Mesendoderm (in vitro differentiated cells): ENCODE results near the gene PLA2G4B.

ENCODE experiments used
- DNase-seq: peaks from one replicate; pipeline ENCODE4 v3.0.0; 2013
- H2AK5ac ChIP-seq: 2 replicates; pipeline ENCODE4 v1.6.1; 2013; ENCODE audit warnings: low read length, inconsistent platforms
- H2BK120ac ChIP-seq: 2 replicates; pipeline ENCODE4 v1.6.1; 2013; ENCODE audit warnings: low read depth, mild to moderate bottlenecking, low read length, moderate library complexity, mixed read lengths
- H2BK15ac ChIP-seq: replicated peaks from 2 replicates; pipeline ENCODE4 v1.6.1; 2013; ENCODE audit warnings: low read depth, mild to moderate bottlenecking, moderate library complexity
- H2BK5ac ChIP-seq: 2 replicates; pipeline ENCODE4 v1.6.1; 2013; ENCODE audit warnings: low read length, inconsistent platforms
- H3K18ac ChIP-seq: 2 replicates; pipeline ENCODE4 v1.6.1; 2013; ENCODE audit warnings: mild to moderate bottlenecking, low read length, mixed read lengths
- H3K23ac ChIP-seq: one replicate; pipeline ENCODE4 v1.6.1; 2013; ENCODE audit warnings: low read length
- H3K27ac ChIP-seq: 2 replicates; pipeline ENCODE4 v1.5.1; 2013; ENCODE audit warnings: low read depth, mild to moderate bottlenecking, inconsistent platforms, low read length, moderate library complexity
- H3K27me3 ChIP-seq: 2 replicates; pipeline ENCODE4 v1.6.1; 2013; ENCODE audit warnings: low read length, control low read depth, mild to moderate bottlenecking, inconsistent platforms; ENCODE audit not compliant: insufficient read depth, poor library complexity
- H3K36me3 ChIP-seq: 2 replicates; pipeline ENCODE4 v1.6.1; 2013; ENCODE audit warnings: low read length, inconsistent platforms; ENCODE audit not compliant: control insufficient read depth, insufficient read depth
- H3K4ac ChIP-seq: one replicate; pipeline ENCODE4 v1.6.1; 2013; ENCODE audit warnings: low read depth, mild to moderate bottlenecking, low read length, moderate library complexity
- H3K4me1 ChIP-seq: 2 replicates; pipeline ENCODE4 v1.6.1; 2013; ENCODE audit warnings: low read depth, low read length, inconsistent platforms; ENCODE audit not compliant: control insufficient read depth
- H3K4me2 ChIP-seq: 2 replicates; pipeline ENCODE4 v1.6.1; 2013; ENCODE audit warnings: low read length
- H3K4me3 ChIP-seq: 2 replicates; pipeline ENCODE4 v1.5.1; 2013; ENCODE audit warnings: mild to moderate bottlenecking, low read length
- H3K56ac ChIP-seq: one replicate; pipeline ENCODE4 v1.6.1; 2013; ENCODE audit warnings: low read length
- H3K79me1 ChIP-seq: 2 replicates; pipeline ENCODE4 v1.6.1; 2013; ENCODE audit warnings: low read length, inconsistent platforms
- H3K79me2 ChIP-seq: 2 replicates; pipeline ENCODE4 v1.6.1; 2013; ENCODE audit warnings: mild to moderate bottlenecking, low read length; ENCODE audit not compliant: control insufficient read depth, insufficient read depth
- H3K9ac ChIP-seq: 2 replicates; pipeline ENCODE4 v1.6.1; 2013; ENCODE audit warnings: low read length, inconsistent platforms
- H4K5ac ChIP-seq: one replicate; pipeline ENCODE4 v1.6.1; 2013; ENCODE audit warnings: low read length
- H4K8ac ChIP-seq: one replicate; pipeline ENCODE4 v1.6.1; 2013; ENCODE audit warnings: low read depth, mild to moderate bottlenecking, control low read depth, low read length, moderate library complexity
- WGBS: extraction: QIAGEN DNeasy Blood & Tissue Kit; methylation state at CpG from one replicate; pipeline ENCODE4 v1.1.7; 2013; ENCODE audit warnings: low lambda C conversion rate, missing lambda C conversion rate; ENCODE audit not compliant: insufficient coverage; ENCODE audit errors: extremely low coverage; 5-methylcytosine and 5-hydroxymethylcytosine counted together

Gene PLA2G4B

GRCh38 chr15:41878355-41878699, 39.7 kb downstream of the PLA2G4B start:
- Histone ChIP-seq H3K36me3 (no peaks in the 10 kb centered on the region), H2BK15ac (no peak overlapping the region), H3K79me1 (no peaks in the 10 kb centered on the region), H3K79me2 (no peaks in the 10 kb centered on the region), H2BK120ac (no peak overlapping the region), H3K23ac (peak overlapping the region; percentile 89), H3K27me3 (peaks cover 6% of the 10 kb centered on the region), H3K4me3 (no peak overlapping the region), H2BK5ac (no peak overlapping the region), H3K56ac (no peak overlapping the region), H4K8ac (no peak overlapping the region), H3K18ac (no peak overlapping the region), H3K9ac (no peak overlapping the region), H3K4me1 (no peaks in the 10 kb centered on the region), H3K4ac (no peak overlapping the region), H2AK5ac (no peak overlapping the region), H4K5ac (no peak overlapping the region), H3K4me2 (no peak overlapping the region), H3K27ac (no peak overlapping the region)
- no CpG with 5 or more reads among the region's 10 CpGs for WGBS
- DNase-seq, result no peak

- no CpG with 5 or more reads among the region's 10 CpGs for WGBS
- Histone ChIP-seq H4K8ac (no peak overlapping the region), H2AK5ac (no peak overlapping the region), H3K79me1 (no peaks in the 10 kb centered on the region), H3K4me2 (no peak overlapping the region), H3K27me3 (peaks cover 6% of the 10 kb centered on the region), H3K4ac (no peak overlapping the region), H3K36me3 (no peaks in the 10 kb centered on the region), H3K4me1 (no peaks in the 10 kb centered on the region), H3K4me3 (no peak overlapping the region), H3K23ac (no peak overlapping the region), H3K79me2 (no peaks in the 10 kb centered on the region), H2BK15ac (no peak overlapping the region), H2BK120ac (no peak overlapping the region), H2BK5ac (no peak overlapping the region), H3K18ac (no peak overlapping the region), H3K9ac (no peak overlapping the region), H4K5ac (no peak overlapping the region), H3K27ac (no peak overlapping the region), H3K56ac (no peak overlapping the region)
- no peak for DNase-seq
These were observed 40.7 kb downstream of the PLA2G4B start for GRCh38 chr15:41879321-41879845.

GRCh38 chr15:41880156-41880877, 41.7 kb downstream of the PLA2G4B start:
- Histone ChIP-seq H2BK5ac (no peak overlapping the region), H3K56ac (no peak overlapping the region), H3K18ac (no peak overlapping the region), H3K27ac (no peak overlapping the region), H2BK120ac (no peak overlapping the region), H4K5ac (no peak overlapping the region), H2BK15ac (no peak overlapping the region), H3K4me1 (no peaks in the 10 kb centered on the region), H3K4me3 (no peak overlapping the region), H3K23ac (no peak overlapping the region), H3K4ac (no peak overlapping the region), H4K8ac (no peak overlapping the region), H3K79me2 (no peaks in the 10 kb centered on the region), H3K36me3 (no peaks in the 10 kb centered on the region), H2AK5ac (no peak overlapping the region), H3K79me1 (no peaks in the 10 kb centered on the region), H3K9ac (no peak overlapping the region), H3K27me3 (peaks cover 6% of the 10 kb centered on the region), H3K4me2 (no peak overlapping the region)
- WGBS, result no CpG with 5 or more reads among the region's 10 CpGs
- no peak for DNase-seq

GRCh38 chr15:41881086-41881485, 42.4 kb downstream of the PLA2G4B start:
- Histone ChIP-seq H3K4ac (no peak overlapping the region), H3K36me3 (no peaks in the 10 kb centered on the region), H2BK5ac (no peak overlapping the region), H3K4me1 (no peaks in the 10 kb centered on the region), H3K9ac (no peak overlapping the region), H3K79me2 (no peaks in the 10 kb centered on the region), H2AK5ac (no peak overlapping the region), H3K4me3 (no peak overlapping the region), H3K18ac (no peak overlapping the region), H3K23ac (no peak overlapping the region), H3K27me3 (peaks cover 6% of the 10 kb centered on the region), H4K8ac (no peak overlapping the region), H2BK120ac (no peak overlapping the region), H4K5ac (no peak overlapping the region), H3K27ac (no peak overlapping the region), H3K79me1 (no peaks in the 10 kb centered on the region), H2BK15ac (no peak overlapping the region), H3K56ac (no peak overlapping the region), H3K4me2 (no peak overlapping the region)
- no peak for DNase-seq
- no CpG with 5 or more reads among the region's 8 CpGs for WGBS

GRCh38 chr15:41881550-41881919, 42.9 kb downstream of the PLA2G4B start:
- Histone ChIP-seq H3K9ac (no peak overlapping the region), H4K8ac (no peak overlapping the region), H3K23ac (no peak overlapping the region), H3K56ac (peak overlapping the region; percentile 81), H3K79me2 (no peaks in the 10 kb centered on the region), H3K79me1 (no peaks in the 10 kb centered on the region), H4K5ac (no peak overlapping the region), H2AK5ac (no peak overlapping the region), H3K4ac (no peak overlapping the region), H2BK5ac (no peak overlapping the region), H3K4me2 (peak overlapping the region; percentile 40), H3K36me3 (no peaks in the 10 kb centered on the region), H2BK15ac (no peak overlapping the region), H3K27ac (no peak overlapping the region), H3K27me3 (peaks cover 6% of the 10 kb centered on the region), H3K4me1 (no peaks in the 10 kb centered on the region), H3K18ac (no peak overlapping the region), H2BK120ac (no peak overlapping the region), H3K4me3 (no peak overlapping the region)
- no CpG with 5 or more reads among the region's 10 CpGs for WGBS
- DNase-seq, result no peak
